ENCODE measurements around the gene HM13.

GRCh38 chr20:31564284-31564683 lies 50.0 kb downstream of the HM13 start:
- TF ChIP-seq, protein P1, sequence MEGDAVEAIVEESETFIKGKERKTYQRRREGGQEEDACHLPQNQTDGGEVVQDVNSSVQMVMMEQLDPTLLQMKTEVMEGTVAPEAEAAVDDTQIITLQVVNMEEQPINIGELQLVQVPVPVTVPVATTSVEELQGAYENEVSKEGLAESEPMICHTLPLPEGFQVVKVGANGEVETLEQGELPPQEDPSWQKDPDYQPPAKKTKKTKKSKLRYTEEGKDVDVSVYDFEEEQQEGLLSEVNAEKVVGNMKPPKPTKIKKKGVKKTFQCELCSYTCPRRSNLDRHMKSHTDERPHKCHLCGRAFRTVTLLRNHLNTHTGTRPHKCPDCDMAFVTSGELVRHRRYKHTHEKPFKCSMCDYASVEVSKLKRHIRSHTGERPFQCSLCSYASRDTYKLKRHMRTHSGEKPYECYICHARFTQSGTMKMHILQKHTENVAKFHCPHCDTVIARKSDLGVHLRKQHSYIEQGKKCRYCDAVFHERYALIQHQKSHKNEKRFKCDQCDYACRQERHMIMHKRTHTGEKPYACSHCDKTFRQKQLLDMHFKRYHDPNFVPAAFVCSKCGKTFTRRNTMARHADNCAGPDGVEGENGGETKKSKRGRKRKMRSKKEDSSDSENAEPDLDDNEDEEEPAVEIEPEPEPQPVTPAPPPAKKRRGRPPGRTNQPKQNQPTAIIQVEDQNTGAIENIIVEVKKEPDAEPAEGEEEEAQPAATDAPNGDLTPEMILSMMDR (conservative IDR thresholded peaks at IDR 0.05; ENCODE audit: low read depth, low read length) = no peak
- no peak for TF ChIP-seq CEBPB (IDR thresholded peaks at IDR 0.05; ENCODE audit: low read depth, low read length)
- TF ChIP-seq POLR2A (IDR thresholded peaks at IDR 0.05; ENCODE audit: low read depth, low read length) = no peak
- TF ChIP-seq NFE2L2 (IDR thresholded peaks at IDR 0.05; ENCODE audit: low read depth, low read length) = no peak
- TF ChIP-seq MAZ (IDR thresholded peaks at IDR 0.05; ENCODE audit: borderline replicate concordance, low read depth, low read length) = no peak
- TF ChIP-seq MXI1 (IDR thresholded peaks at IDR 0.05; ENCODE audit: borderline replicate concordance, low read depth, low read length) = no peak
- no peak for TF ChIP-seq RAD21 (IDR thresholded peaks at IDR 0.05; ENCODE audit: low read length)
- no peak for TF ChIP-seq RCOR1 (IDR thresholded peaks at IDR 0.05; ENCODE audit: insufficient replicate concordance, low read length)

Data from IMR-90 (cell line).